Neural cell (in vitro differentiated cells): ENCODE measurements around the gene RPS6KA2. TPM values are rescaled to one million over a fixed set of nuclear protein-coding genes. Genes with fewer than 3 reads are reported as not detected.

ENCODE experiments used
- H2AFZ ChIP-seq: fragments of 200-600, 300-800 bp; sonication (generic), shearing (Covaris generic); 2 replicates; pipeline ENCODE4 v1.6.0; 2014; ENCODE audit warnings: low read depth, mild to moderate bottlenecking, antibody characterized with exemption, low read length, moderate library complexity
- H3F3A ChIP-seq: fragments of 200-600 bp; shearing (Covaris generic); 2 replicates; pipeline ENCODE4 v1.6.1; 2016; ENCODE audit warnings: mild to moderate bottlenecking, moderate library complexity, mixed read lengths, antibody characterized with exemption, low read length; ENCODE audit not compliant: insufficient read depth, poor library complexity, severe bottlenecking
- H3K27ac ChIP-seq: fragments of 200-600, 300-800 bp; sonication (generic), shearing (Covaris generic); 2 replicates; pipeline ENCODE4 v1.5.1; 2014; ENCODE audit warnings: mild to moderate bottlenecking, low read length, moderate library complexity
- H3K27me3 ChIP-seq: fragments of 300-800, 200-600 bp; sonication (generic), shearing (Covaris generic); 2 replicates; pipeline ENCODE4 v1.6.0; 2014; ENCODE audit warnings: mild to moderate bottlenecking, low read depth, low read length, moderate library complexity; ENCODE audit not compliant: insufficient read depth
- H3K36me3 ChIP-seq: fragments of 300-800, 200-600 bp; sonication (generic), shearing (Covaris generic); 2 replicates; pipeline ENCODE4 v1.5.1; 2014; ENCODE audit warnings: mild to moderate bottlenecking, antibody characterized with exemption, low read length, moderate library complexity; ENCODE audit not compliant: insufficient read depth
- H3K4me2 ChIP-seq: fragments of 300-800, 200-600 bp; sonication (generic), shearing (Covaris generic); 2 replicates; pipeline ENCODE4 v1.6.0; 2014; ENCODE audit warnings: mild to moderate bottlenecking, low read length
- H3K4me3 ChIP-seq: fragments of 300-800, 200-600 bp; sonication (generic), shearing (Covaris generic); 2 replicates; pipeline ENCODE4 v1.5.1; 2014; ENCODE audit warnings: mild to moderate bottlenecking, low read length, moderate library complexity
- H3K79me2 ChIP-seq: fragments of 200-600 bp; shearing (Covaris generic); replicated peaks from 2 replicates; pipeline ENCODE4 v1.6.0; 2014; ENCODE audit warnings: mild to moderate bottlenecking, low read length, moderate library complexity; ENCODE audit not compliant: insufficient read depth
- H3K9ac ChIP-seq: fragments of 300-800, 200-600 bp; sonication (generic), shearing (Covaris generic); 2 replicates; pipeline ENCODE4 v1.6.1; 2016; ENCODE audit warnings: mild to moderate bottlenecking, low read length, mixed read lengths
- H3K9me2 ChIP-seq: fragments of 200-600 bp; shearing (Covaris generic); 2 replicates; pipeline ENCODE4 v1.6.1; 2016; ENCODE audit warnings: mild to moderate bottlenecking, low read length, mixed read lengths; ENCODE audit not compliant: insufficient read depth
- H3K9me3 ChIP-seq: fragments of 200-600, 300-800 bp; sonication (generic), shearing (Covaris generic); 2 replicates; pipeline ENCODE4 v1.6.1; 2016; ENCODE audit warnings: mild to moderate bottlenecking, mixed run types, low read length, moderate library complexity, mixed read lengths
- H4K20me1 ChIP-seq: fragments of 200-600 bp; shearing (Covaris generic); 2 replicates; pipeline ENCODE4 v1.6.1; 2016; ENCODE audit warnings: mild to moderate bottlenecking, mixed run types; ENCODE audit not compliant: insufficient read depth
- CTCF ChIP-seq: fragments of 450-650 bp; IDR thresholded peaks from 2 replicates; pipeline ENCODE4 v1.5.1; 2014; ENCODE audit warnings: antibody characterized with exemption, mild to moderate bottlenecking, moderate library complexity; ENCODE audit not compliant: poor library complexity, severe bottlenecking
- EP300 ChIP-seq: fragments of 450-650 bp; conservative IDR thresholded peaks from 2 replicates; pipeline ENCODE4 v1.6.1; 2014; ENCODE audit warnings: antibody characterized with exemption, mild to moderate bottlenecking, moderate library complexity; ENCODE audit not compliant: poor library complexity, severe bottlenecking
- EZH2 ChIP-seq: fragments of 200-600, 300-800 bp; shearing (Covaris generic), sonication (generic); IDR thresholded peaks from 2 replicates; pipeline ENCODE4 v1.6.1; 2014; ENCODE audit warnings: antibody characterized with exemption, low read length, borderline replicate concordance, mild to moderate bottlenecking; ENCODE audit not compliant: insufficient read depth, poor library complexity, severe bottlenecking
- MXI1 ChIP-seq: fragments of 450-650 bp; conservative IDR thresholded peaks from 2 replicates; pipeline ENCODE4 v1.6.1; 2014; ENCODE audit warnings: antibody characterized with exemption, mild to moderate bottlenecking; ENCODE audit not compliant: poor library complexity, severe bottlenecking
- POLR2AphosphoS5 ChIP-seq: IDR thresholded peaks from 2 replicates; pipeline ENCODE4 v1.6.1; 2012
- RAD21 ChIP-seq: fragments of 450-650 bp; conservative IDR thresholded peaks from 2 replicates; pipeline ENCODE4 v1.6.1; 2014; ENCODE audit warnings: antibody characterized with exemption, mild to moderate bottlenecking, moderate library complexity
- REST ChIP-seq: IDR thresholded peaks from 2 replicates; pipeline ENCODE4 v1.6.1; 2012; ENCODE audit warnings: borderline replicate concordance
- SMC3 ChIP-seq: fragments of 450-650 bp; conservative IDR thresholded peaks from 2 replicates; pipeline ENCODE4 v1.6.1; 2014; ENCODE audit warnings: antibody characterized with exemption, mild to moderate bottlenecking, moderate library complexity; ENCODE audit not compliant: poor library complexity
- TAF1 ChIP-seq: IDR thresholded peaks from 2 replicates; pipeline ENCODE4 v1.6.1; 2012; ENCODE audit warnings: low read depth
- polyA plus RNA-seq: library from polyadenylated mRNA; depleted of rRNA; stranded (reverse); fragments of >200 nt; gene quantifications from 2 replicates; pipeline ENCODE4 v1.2.3, GENCODE V29; 2014

RPS6KA2 gene
- polyA plus RNA-seq, 1 donor from 2014 or later = 34.3 TPM

GRCh38 chr6:166476634-166477215 lies 150.3 kb downstream of the RPS6KA2 start:
- Histone ChIP-seq H3K27ac (no peak overlapping the region), H3F3A (no peaks in the 10 kb centered on the region), H3K9me2 (no peaks in the 10 kb centered on the region), H2AFZ (no peak overlapping the region), H3K27me3 (no peaks in the 10 kb centered on the region), H3K9ac (no peak overlapping the region), H3K4me3 (no peak overlapping the region), H3K4me2 (no peak overlapping the region), H3K9me3 (no peaks in the 10 kb centered on the region), H4K20me1 (no peaks in the 10 kb centered on the region), H3K36me3 (no peaks in the 10 kb centered on the region), H3K79me2 (no peaks in the 10 kb centered on the region)
- TF ChIP-seq CTCF (no peak), SMC3 (no peak), POLR2AphosphoS5 (no peak), EP300 (no peak), MXI1 (no peak)

GRCh38 chr6:166476061-166476591 lies 150.9 kb downstream of the RPS6KA2 start:
- H3K36me3 ChIP-seq = no peaks in the 10 kb centered on the region
- no peaks in the 10 kb centered on the region for H3K9me3 ChIP-seq
- no peaks in the 10 kb centered on the region for H4K20me1 ChIP-seq
- H3K4me2 ChIP-seq = no peak overlapping the region
- no peak overlapping the region for H3K9ac ChIP-seq
- H3F3A ChIP-seq = no peaks in the 10 kb centered on the region
- no peak overlapping the region for H3K27ac ChIP-seq
- no peaks in the 10 kb centered on the region for H3K79me2 ChIP-seq
- H3K27me3 ChIP-seq = no peaks in the 10 kb centered on the region
- H3K4me3 ChIP-seq = no peak overlapping the region
- no peak overlapping the region for H2AFZ ChIP-seq
- no peaks in the 10 kb centered on the region for H3K9me2 ChIP-seq
- TF ChIP-seq MXI1 (no peak), REST (no peak), EZH2 (no peak), SMC3 (no peak), CTCF (no peak), RAD21 (no peak), TAF1 (no peak), POLR2AphosphoS5 (no peak), EP300 (no peak)
